MM.1S (cell line): ENCODE results near the gene RPL3.

Source experiments
- EZH2phosphoT487 ChIP-seq: fragments of 300-600 bp; sonication (generic); IDR thresholded peaks from 2 replicates; pipeline ENCODE4 v1.6.1; 2018; ENCODE audit warnings: antibody characterized with exemption, low read length
- TF ChIP-seq, protein P1 (sequence below): fragments of 300-600 bp; sonication (generic); IDR thresholded peaks from 2 replicates; pipeline ENCODE4 v1.5.1; 2016; ENCODE audit warnings: antibody characterized with exemption, low read length, mixed read lengths

GRCh38 chr22:39311592-39312400 lies 7.6 kb downstream of the RPL3 start:
- TF ChIP-seq, protein P1, sequence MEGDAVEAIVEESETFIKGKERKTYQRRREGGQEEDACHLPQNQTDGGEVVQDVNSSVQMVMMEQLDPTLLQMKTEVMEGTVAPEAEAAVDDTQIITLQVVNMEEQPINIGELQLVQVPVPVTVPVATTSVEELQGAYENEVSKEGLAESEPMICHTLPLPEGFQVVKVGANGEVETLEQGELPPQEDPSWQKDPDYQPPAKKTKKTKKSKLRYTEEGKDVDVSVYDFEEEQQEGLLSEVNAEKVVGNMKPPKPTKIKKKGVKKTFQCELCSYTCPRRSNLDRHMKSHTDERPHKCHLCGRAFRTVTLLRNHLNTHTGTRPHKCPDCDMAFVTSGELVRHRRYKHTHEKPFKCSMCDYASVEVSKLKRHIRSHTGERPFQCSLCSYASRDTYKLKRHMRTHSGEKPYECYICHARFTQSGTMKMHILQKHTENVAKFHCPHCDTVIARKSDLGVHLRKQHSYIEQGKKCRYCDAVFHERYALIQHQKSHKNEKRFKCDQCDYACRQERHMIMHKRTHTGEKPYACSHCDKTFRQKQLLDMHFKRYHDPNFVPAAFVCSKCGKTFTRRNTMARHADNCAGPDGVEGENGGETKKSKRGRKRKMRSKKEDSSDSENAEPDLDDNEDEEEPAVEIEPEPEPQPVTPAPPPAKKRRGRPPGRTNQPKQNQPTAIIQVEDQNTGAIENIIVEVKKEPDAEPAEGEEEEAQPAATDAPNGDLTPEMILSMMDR = no peak
- no peak for TF ChIP-seq EZH2phosphoT487
